ENCODE measurements around the gene UBE2A.

Gene UBE2A

DNA sequence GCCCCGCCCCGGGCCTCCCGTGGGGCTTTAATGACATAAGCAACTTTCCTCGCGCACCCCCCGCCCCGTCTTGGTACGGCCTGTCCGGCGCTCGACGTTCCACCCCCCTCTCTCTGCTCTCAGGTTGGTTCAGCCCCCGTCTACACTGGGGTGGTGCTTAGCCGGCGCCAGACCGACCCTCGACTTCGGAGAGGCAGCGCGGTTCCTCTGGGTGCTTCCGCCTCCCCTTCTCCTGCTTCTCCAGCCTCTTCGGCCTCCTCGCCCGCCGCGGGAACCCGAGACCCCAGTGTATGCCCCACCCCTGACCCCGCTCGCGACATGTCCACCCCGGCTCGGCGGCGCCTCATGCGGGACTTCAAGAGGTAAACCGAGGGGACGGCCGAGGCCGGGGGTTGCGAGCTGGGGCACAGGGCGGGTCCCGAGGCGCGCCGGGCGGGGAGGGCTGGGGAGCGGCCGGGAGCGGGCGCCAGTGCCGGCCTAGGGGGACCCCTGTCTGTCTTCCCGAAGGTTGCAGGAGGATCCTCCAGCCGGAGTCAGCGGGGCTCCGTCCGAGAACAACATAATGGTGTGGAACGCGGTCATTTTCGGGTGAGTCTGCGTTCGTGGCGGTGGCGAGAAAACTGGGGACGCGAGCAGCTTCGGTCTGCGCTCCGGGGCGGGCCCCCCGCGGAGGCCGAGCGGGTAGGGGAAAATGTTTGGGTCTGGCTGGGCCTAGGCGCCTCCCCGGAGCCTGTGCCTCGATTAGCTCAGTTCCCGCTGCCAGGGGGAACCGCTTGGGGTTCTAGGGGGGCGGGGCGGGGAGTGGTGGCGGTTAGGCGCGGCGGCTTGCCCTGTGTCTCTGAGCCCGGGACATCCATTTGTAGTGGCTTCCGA, at the start of gene UBE2A:
Gene UBE2A, plus strand, starts transcription at position 170 of the 873 bp plus-strand sequence. Its CDS starts 149 bp downstream, at position 319.
- DNase-seq: peak; percentile 92

DNA sequence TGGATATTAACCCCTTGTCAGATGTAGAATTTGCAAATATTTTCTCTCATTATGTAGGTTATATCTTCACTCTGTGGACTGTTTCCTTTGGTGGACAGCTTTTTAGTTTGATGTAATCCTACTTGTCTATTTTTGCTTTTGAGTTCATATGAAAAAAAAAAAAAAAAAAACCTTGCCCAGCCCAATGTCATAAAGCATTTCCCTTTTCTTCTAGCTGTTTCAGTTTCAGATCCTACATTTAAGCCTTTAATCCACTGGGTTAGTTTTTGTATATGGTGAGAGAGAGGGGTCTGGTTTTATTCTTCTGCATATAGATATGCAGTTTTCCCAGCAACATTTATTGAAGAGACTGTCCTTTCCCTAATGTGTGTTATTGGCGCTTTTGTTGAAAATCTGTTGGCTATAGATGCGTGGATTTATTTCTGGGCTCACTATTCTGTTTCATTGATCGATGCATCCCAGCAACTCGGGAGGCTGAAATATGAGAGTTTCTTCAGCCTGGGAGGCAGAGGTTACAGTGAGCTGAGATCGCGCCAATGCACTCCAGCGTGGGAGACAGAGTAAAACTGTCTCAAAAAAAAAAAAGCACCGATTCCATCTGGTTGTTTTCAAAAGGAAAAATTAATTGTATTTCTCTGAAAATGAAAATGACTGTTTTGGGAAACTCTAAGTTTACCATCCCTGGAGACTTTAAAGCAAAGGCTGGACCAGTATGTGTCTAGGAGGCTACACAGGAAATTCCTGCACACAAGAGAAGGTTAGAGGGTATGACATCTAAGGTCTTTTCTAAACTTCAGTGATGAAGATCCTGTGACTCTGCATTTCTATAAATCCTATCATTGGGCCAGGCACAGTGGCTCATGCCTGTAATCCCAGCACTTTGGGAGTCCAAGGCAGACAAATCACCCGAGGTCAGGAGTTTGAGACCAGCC, 44.8 kb upstream of the UBE2A start:
- no peak for DNase-seq

DNA sequence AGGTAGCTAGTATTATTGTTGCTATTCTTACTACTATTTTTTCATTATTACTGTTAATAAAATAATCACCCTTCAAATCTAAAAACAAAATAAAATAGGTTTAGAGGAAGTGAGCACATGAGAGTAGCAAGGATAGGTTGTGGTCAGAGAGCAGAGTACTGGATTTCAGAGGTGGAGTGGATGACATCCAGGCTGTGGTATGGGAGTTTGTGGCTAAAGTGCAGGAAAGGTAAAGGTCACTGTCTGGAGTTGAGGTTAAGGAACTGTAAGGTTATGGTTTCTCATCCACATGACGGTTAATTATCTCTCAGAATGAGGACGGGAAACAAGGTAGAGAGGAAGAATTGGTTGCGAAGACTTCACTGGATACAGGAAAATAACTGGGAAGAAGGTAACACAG, 36.9 kb upstream of the UBE2A start:
- no peak for DNase-seq

DNA sequence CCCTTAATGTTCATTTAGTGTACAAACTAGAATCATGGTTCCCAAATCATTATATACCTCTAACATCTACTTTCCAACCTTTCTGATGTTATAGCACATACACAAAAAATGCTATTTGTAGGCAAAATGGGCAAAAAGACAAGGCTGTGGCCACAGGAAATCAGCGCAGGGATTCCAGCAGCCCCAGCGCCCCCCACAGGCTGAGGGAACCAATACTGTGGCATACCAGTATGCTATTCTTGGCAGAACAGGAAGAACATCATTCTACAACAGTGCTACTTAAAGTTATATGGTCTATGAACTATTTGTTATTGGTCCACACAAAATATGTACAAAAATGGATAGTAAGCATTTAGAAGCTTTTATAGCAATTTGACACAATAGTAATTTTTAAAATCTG, 34.5 kb upstream of the UBE2A start:
- peak; percentile 12 for DNase-seq

DNA sequence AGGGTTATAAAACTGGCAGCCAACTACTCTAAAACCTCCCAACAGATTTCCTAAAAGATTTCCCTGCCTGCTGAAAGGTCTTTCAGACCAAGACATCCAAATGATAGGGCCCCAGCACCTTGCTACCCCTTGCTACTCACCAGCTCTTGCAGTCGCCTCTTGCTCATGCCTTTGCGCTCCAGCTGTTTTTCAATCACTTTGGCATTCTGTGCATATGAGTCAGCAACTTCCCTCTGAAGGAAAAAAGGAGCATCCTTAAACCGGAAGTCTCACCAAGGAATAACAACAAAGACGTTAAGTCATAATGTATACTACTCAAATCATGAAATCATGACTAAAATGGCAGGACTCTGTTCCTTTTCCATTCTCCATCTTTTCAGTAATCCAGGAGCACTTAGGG, 33.2 kb upstream of the UBE2A start:
- no peak for DNase-seq

DNA sequence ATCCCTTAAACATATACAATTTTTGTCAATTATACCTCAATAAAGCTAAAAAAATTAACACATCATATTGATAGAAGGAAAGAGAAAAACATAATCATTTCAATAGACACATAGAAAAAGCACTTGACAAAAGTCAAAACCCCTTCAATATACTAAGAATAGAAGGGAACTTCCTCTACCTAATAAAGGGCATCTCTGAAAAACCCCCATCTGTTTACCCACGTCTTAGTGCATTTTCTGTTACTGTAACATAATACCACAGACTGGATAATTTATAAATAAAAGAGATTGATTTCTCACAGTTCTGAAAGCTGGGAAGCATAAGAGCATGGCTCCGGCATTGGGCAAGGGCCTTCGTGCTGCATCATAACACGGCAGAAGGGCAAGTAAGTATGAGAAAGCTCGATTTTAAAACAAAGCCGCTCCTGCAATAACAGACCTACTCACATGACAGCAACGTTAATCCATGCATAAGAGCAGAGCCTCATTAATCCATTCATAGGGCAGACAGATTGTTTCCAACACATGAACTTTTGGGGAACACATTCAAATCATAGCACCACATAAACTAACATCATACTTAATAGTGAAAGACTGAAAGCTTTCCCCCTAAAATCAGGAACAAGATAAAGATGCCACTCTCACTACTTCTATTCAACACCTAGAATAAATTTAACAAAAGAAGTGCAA, 24.9 kb upstream of the UBE2A start:
- DNase-seq: no peak

DNA sequence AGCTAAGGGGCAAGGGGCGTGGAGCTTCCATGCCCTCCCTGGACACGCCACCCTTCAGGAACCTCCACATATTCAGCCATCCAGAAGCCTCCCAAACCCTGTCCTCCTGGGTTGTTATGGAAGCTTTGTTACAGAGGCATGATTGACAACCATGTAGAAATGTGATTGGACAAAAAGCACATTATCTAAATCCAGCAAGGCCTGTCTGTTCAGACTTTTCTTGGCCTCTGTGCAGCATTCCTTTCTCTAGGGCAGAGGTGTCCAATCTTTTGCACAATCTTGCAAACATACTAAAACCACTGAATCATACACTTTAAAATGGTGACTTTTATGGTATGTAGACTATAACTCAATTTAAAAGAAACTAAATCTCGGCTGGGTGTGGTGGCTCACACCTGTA, 21.9 kb upstream of the UBE2A start:
- no peak for DNase-seq

DNA sequence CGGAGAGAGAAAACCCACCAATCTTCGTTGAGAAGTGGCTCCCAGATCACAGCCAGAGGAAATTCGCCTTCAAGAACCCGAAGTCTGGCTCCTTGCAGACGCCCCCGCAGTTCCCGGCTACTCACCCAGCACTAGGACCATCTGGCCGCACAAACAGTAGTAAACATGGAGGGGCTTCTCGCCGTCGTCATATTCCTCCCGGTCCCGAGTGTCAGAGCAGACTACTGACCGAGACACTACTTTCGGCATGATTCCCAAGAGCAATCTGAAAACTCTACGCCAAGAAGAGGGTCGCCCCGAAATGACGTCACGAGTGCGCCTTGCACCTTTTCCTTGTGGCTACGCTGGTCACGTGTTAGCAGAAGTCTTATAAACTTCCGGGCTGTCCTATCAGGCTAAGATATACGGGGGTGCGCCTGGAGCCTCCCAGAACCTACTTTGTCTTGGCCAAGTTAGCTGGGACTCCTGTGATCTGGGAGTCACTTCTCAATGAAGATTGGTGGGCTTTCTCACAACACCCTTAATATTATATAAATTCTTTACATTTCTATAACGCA, 9.2 kb upstream of the UBE2A start, which contains the start of gene STEEP1:
Gene STEEP1, minus strand, starts transcription at position 303 of the 557 bp plus-strand sequence. Its CDS starts 54 bp downstream, at position 249.
- peak; percentile 88 for DNase-seq

DNA sequence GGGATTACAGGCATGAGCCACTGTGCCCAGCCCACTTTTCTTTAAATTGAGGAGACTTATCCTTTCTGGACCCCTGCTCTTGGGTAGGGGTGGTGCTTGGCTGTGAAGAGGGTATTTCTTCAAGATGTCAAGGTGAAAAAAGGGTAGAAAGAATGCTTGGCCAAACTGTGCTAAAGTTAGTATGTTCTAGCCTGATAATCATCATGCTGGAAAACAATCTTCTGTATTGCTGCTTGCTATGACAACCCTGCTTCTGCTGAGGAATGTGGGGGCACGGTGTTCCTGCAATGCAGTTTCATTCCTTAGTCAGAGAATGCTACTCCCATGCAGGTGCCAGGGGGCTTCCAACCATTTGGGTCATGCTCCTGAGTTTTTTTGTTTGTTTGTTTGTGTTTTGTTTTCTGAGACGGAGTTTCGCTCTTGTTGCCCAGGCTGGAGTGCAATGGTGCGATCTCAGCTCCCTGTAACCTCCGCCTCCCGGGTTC, 4.0 kb upstream of the UBE2A start:
- no peak for DNase-seq

DNA sequence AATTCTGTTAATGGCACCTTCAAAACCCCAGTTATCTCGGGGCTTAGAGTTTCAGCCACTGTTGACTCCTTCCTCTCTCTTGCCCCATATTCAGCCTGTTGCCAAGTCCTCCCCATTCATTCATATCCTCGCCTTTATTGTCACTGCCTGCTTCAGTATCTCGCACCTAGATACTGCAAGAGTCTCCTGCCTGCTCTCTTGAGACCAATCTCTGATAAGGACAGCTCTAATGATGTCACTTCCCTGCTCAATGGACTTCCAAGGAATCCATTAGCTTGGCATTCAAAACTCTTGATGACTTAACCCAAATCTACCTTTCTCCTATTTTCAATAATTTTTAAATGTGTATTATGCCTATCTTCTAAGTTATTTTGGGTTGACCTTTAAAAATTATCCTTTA, 1.1 kb upstream of the UBE2A start:
- DNase-seq: no peak

DNA sequence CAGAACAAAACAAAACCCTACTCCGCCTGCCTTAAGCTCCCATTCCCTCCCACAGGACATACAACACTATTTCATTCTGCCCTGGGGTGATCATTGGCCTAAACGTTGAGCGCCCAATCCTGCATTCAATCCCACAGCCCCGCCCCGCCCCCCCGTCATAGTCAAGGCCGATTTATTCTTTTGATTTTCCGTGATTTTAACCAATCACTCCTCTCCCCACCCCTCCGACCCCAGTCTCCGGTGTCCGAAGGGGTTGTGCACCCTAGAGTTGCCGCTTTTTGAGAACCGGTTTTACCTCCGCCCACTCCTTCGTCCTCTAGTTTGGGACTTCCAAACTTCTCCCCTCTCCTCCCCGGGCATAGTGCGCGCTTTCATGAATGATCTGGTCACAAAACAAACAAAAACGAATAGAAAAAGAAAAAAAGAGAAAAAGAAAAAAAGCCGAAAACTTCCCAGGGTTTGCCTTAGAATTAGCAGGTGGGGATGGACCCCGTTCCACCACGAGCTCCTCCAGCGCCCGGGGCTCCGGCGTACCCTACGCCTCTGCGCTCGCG, 446 bp upstream of the UBE2A start:
- DNase-seq: peak; percentile 36

DNA sequence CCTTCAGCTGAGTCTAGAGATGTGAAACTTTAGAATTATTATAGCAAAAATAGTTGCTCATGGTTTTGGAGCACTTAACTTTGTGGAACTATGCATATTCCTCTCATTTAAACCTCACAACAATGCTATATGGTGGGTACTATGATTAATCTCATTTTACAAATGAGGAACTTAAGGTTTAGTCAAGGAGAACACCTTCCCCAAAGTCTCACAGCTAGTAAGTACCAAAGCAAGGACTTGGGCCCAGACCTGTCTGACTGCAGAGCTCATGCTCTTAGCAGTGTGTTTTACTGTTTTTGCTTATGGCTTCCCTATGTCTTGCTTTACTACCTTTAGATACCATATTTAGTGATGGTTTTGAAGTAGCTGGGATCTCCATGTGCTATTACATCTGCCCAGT, 5.1 kb downstream of the UBE2A start:
- DNase-seq: no peak

DNA sequence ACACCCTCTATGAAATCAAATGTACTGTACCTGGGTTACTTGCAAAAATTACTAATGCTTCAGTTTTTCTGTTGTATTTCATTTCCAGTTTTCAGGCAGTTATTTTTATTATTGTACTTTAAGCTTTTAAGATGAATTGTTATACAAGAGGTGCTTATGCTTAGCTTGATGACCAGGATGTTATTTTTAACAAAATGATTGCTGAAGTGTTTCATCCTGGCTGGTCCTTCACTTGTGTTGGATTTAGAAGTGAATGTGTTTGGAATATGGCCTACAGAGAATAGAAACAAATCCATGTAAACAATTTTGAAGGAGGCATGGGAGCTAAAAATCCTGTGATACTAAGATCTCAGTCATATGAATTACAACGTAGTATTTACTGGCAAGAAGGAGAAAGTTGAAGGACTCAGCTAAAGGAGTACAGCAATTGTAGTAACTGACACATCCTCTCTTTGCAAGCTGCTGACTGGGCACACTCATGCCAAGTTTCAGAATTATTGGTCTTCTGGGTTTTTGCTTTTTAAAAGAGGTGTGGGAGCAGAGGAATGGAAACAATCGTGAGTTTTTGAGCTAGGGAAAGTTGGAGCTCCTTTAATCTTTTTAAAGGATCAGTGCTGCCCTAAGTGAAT, 9.2 kb downstream of the UBE2A start:
- no peak for DNase-seq

DNA sequence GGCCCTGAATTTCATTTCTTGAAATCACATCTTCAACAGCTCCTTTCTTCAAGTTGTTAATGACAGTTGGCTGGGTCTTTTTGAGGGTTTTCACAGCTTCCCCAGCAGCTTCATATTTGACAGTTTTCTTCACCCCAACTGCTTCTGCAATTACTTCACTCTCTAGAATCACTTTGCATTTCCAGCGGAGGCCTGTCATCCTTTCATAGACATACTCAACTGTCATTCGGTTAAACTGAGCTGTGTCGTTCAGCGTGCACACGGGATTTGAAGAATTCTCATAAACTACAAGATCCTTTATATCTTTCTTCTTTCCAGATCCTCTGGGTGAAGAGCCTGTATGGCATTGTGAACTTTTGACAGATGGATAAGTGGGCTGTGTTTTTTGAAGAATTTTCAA, 15.4 kb downstream of the UBE2A start:
- DNase-seq: no peak

DNA sequence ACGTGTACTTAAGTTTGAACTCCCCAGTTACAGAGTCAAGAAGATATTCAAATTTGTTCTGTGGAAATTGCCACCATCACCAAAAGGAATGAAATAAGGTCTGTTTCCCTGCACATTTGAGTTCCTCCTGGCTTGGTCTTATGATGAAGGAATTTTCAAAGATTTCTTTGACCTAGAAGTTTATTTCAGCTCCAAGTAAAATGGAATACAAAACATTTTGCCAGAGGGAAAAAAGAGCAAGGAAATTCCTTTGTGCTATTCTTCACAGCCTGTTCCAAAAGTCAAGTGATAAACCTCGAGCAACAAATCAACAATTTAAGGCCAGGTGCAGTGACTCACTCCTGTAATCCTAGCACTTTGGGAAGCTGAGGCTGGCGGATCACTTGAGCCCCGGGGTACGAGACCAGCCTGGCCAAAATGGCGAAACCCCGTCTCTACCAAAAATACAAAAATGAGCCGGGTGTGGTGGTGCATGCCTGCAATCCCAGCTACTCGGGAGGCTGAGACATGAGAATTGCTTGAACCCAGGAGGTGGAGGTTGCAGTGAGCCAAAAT, 28.4 kb downstream of the UBE2A start:
- no peak for DNase-seq

DNA sequence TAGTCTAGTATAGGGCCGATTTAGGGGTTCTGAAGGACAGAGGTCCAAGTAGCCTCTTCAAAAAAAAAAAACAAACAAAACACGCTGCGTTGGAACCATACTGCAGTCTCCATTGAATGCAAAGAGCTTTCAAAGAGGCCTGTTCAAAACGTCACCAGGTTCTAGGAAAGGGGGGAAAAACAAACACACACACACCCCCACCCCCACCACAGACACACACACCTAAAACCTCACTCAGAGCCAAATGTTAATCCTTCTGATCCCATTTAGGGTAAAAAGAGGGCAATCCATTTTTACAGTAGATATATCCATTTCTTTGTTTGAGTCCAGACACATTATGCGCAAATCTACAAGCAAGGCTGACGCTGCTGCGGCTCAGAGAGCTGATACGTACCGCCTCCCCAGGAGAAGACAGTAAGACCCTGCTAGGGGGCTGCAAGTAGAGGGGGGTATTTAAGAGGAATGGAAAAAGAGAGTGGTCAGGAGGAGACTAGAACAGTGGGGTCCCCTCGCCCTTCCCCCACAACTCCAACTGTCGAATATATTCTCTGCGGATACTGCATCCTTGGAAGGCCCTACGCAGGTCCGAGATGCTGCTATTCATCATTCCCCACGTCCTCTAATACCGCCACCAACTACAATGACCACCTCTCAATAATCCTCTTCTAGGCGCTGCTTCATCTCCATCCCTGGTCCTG, 30.6 kb downstream of the UBE2A start:
- peak; percentile 20 for DNase-seq

DNA sequence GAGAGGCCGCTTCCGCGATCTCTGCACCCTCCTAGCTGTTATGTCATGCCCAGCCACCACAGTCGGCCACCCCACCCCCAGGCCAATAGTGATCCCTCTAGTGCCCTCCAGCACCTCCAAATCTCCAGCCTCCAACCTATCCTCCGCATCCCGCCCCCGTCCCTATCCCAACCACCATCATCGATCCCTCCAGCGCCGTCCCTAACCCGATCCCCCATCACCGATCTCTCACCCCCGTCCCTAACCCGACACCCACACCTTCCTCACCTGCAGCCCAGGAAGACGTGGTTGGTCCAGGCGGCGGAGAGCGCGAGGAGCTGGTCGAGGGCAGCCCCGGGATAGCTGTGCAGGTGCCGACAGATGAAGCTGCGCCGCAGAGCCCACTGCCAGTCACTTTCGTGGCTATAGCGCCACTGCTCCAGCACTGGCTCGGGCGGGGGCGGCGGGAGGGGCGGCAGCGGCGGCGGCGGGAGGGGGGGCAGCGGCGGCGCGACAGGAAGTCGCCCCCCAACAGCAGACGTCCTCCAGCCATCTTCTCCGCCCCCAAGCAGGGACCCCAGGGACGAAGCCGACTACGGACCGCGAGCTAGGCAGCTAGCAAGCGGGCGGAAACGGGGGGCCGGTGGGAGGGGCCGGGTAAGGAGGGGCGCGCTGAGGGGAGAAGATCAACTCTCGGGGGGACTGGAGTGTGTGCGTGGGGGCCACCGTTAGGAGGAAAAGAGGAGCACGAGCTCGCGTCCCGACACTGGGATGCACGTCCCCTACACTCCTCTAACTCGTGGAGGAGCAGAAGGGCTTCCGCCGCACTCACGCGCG, 31.3 kb downstream of the UBE2A start:
- peak; percentile 57 for DNase-seq

DNA sequence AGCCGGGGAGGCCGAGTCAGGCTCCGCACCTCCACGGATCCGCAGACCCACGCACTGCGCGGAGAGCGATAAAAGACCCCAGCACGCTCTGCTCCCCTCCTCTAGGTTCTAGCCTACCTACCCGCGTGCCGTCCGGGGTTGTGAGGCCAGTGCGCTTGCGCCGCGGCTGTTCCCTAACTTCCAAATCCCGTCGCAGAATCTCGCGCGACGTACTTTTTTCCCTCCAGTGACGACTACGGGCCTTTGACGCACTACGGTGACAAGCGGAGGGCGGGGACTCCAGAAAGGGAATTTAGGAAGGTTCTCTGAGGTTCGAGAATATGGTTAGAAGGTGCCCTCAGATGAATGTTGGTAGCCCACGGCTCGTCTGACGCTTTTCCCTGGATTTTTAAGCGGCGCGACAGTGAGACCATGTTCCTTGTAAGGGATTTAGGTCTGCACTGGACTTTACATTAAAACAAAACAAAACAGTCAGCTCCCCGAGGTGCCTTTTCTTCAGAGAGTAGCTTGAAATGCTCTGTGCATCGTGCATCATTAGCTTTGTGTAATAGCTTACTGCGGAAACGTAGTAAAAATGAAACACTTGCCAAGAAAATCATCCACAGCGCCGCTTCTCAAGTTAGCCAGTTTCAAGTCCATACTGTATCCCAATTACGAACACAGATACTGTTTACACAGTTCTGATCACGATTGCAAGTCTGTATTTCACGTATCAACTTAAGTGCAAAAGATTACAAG, 32.1 kb downstream of the UBE2A start, which contains the start of gene NKRF:
Gene NKRF, minus strand, starts transcription at position 145 of the 738 bp plus-strand sequence.
- DNase-seq: peak; percentile 93

DNA sequence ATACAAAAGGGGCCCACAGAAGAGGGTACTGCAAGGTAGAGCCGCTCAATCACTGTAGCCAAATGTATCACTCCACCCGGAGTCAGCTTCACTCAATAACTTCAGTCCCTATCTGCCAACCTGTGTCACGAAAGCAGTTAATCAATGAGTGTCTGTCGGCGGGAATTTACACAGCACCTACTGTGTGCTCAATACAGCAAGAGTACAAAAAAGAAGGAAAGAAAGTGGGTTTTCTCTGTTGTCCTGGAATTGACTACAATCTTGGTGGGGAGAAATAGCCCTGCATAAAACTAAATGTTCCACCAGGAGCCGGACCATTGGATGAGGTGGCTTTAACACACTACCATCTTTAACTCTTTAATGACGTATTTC, 32.6 kb downstream of the UBE2A start:
- DNase-seq: no peak

All from CD4-positive, alpha-beta T cell treated with Interleukin-21 for 1 hour (primary cell).